Measurements from ENCODE around the gene CSK. TPM values are rescaled to one million over a fixed set of nuclear protein-coding genes. Genes with fewer than 3 reads are reported as not detected.
A peak's percentile ranks its signal among the peaks of the same experiment; 100 is the strongest.

CSK gene
- total RNA-seq, 4 donors from 2014 or later: 6.4 to 11.7 (median 10.8) TPM

- DNase-seq (no peak), ATAC-seq (no peak)
- intact Hi-C loops (cut with DNase I; ENCODE audit: low total_unique reads) (no loop called here), in situ Hi-C loops (cut with MboI; ENCODE audit: low sequenced_read_pairs in 4 of 4) (loop anchor here in 2 of 4 donors (25.0 kb wide), 1 partner anchor 371 kb away; no protein-coding TSS in a partner anchor)
- Histone ChIP-seq H3K4me1 (no peaks in the 10 kb centered on the region), H3K27ac (no peak overlapping the region), H3K9me3 (no peaks in the 10 kb centered on the region), H3K27me3 (peaks cover 0 to 2% (median 0%) of the 10 kb centered on the region in 3 donors), H3K36me3 (no peaks in the 10 kb centered on the region), H3K4me3 (no peak overlapping the region)
- TF ChIP-seq CTCF (IDR thresholded peaks at IDR 0.05 in 4 of 5, conservative IDR thresholded peaks at IDR 0.05 in 1 of 5): no peak
- TF ChIP-seq POLR2A (IDR thresholded peaks at IDR 0.05): no peak
Measured at GRCh38 chr15:74758736-74759135, 23.1 kb upstream of the CSK start.

- TF ChIP-seq CTCF (IDR thresholded peaks at IDR 0.05 in 4 of 5, conservative IDR thresholded peaks at IDR 0.05 in 1 of 5) (no peak), POLR2A (IDR thresholded peaks at IDR 0.05) (no peak)
- Histone ChIP-seq H3K27ac (peak overlapping the region in 1 of 4 donors; percentile 54), H3K27me3 (peaks cover 0 to 3% (median 0%) of the 10 kb centered on the region in 3 donors), H3K4me1 (no peaks in the 10 kb centered on the region), H3K4me3 (no peak overlapping the region), H3K36me3 (no peaks in the 10 kb centered on the region), H3K9me3 (no peaks in the 10 kb centered on the region)
- intact Hi-C loops (cut with DNase I; ENCODE audit: low total_unique reads) (no loop called here), in situ Hi-C loops (cut with MboI; ENCODE audit: low sequenced_read_pairs in 4 of 4) (loop anchor here in 2 of 4 donors (25.0 kb wide), 1 partner anchor 375 kb away; no protein-coding TSS in a partner anchor)
- no peak for DNase-seq
- ATAC-seq: no peak
Measured at GRCh38 chr15:74762791-74763150, 19.1 kb upstream of the CSK start.

GRCh38 chr15:74763416-74763815, 18.5 kb upstream of the CSK start:
- H3K4me1 ChIP-seq: no peaks in the 10 kb centered on the region
- no peak overlapping the region for H3K4me3 ChIP-seq
- no peak for DNase-seq
- intact Hi-C loops (cut with DNase I; ENCODE audit: low total_unique reads) (no loop called here), in situ Hi-C loops (cut with MboI; ENCODE audit: low sequenced_read_pairs in 4 of 4) (loop anchor here in 2 of 4 donors (25.0 kb wide), 1 partner anchor 376 kb away; no protein-coding TSS in a partner anchor)
- peak overlapping the region in 1 of 4 donors; percentile 54 for H3K27ac ChIP-seq
- peaks cover 0 to 3% (median 0%) of the 10 kb centered on the region in 3 donors for H3K27me3 ChIP-seq
- TF ChIP-seq CTCF (IDR thresholded peaks at IDR 0.05 in 4 of 5, conservative IDR thresholded peaks at IDR 0.05 in 1 of 5) (no peak), POLR2A (IDR thresholded peaks at IDR 0.05) (no peak)
- no peaks in the 10 kb centered on the region for H3K9me3 ChIP-seq
- ATAC-seq: no peak
- H3K36me3 ChIP-seq: no peaks in the 10 kb centered on the region

- Histone ChIP-seq H3K4me1 (no peaks in the 10 kb centered on the region), H3K4me3 (no peak overlapping the region), H3K27ac (no peak overlapping the region), H3K9me3 (no peaks in the 10 kb centered on the region), H3K27me3 (peaks cover 0 to 3% (median 0%) of the 10 kb centered on the region in 3 donors), H3K36me3 (no peaks in the 10 kb centered on the region)
- intact Hi-C loops (cut with DNase I; ENCODE audit: low total_unique reads): loop anchor here (2.0 kb wide), 1 partner anchor 395 kb away; no protein-coding TSS in a partner anchor
- DNase-seq (no peak), ATAC-seq (no peak)
- TF ChIP-seq POLR2A (IDR thresholded peaks at IDR 0.05) (no peak), CTCF (IDR thresholded peaks at IDR 0.05 in 4 of 5, conservative IDR thresholded peaks at IDR 0.05 in 1 of 5) (no peak)
- in situ Hi-C loops (cut with MboI; ENCODE audit: low sequenced_read_pairs in 4 of 4): loop anchor here in 3 of 4 donors (5.0 to 25.0 kb wide), 2 partner anchors 135 to 380 kb away; no protein-coding TSS in a partner anchor
Measured at GRCh38 chr15:74767167-74768098, 14.4 kb upstream of the CSK start.

Measured in gastrocnemius medialis (tissue), 4 donors.